Activated naive CD8-positive, alpha-beta T cell treated with anti-CD3 and anti-CD28 coated beads, Interleukin-2, amount 50 U/mL, for 16 hours (primary cell): ENCODE results near the gene CMKLR1.

Experiments used
- DNase-seq: peaks from one replicate; pipeline ENCODE4 v3.0.0-alpha.2; 2020; ENCODE audit warnings: low read depth, low spot score

The CMKLR1 gene

GRCh38 chr12:108363165-108363564 is 24.1 kb upstream of the CMKLR1 start:
- DNase-seq: no peak

- DNase-seq: no peak
These were observed 22.5 kb upstream of the CMKLR1 start for GRCh38 chr12:108361606-108362005.

GRCh38 chr12:108360487-108360886 is 21.4 kb upstream of the CMKLR1 start:
- DNase-seq: no peak

- no peak for DNase-seq
These were observed 20.9 kb upstream of the CMKLR1 start for GRCh38 chr12:108360057-108360456.

- DNase-seq: no peak
These were observed 19.5 kb upstream of the CMKLR1 start for GRCh38 chr12:108358580-108358965.

GRCh38 chr12:108357834-108358579 is 18.9 kb upstream of the CMKLR1 start:
- DNase-seq: no peak

- DNase-seq: no peak
These were observed 18.0 kb upstream of the CMKLR1 start for GRCh38 chr12:108356835-108357806.

GRCh38 chr12:108355069-108355468 is 16.0 kb upstream of the CMKLR1 start:
- DNase-seq: no peak

GRCh38 chr12:108352591-108352990 is 13.5 kb upstream of the CMKLR1 start:
- DNase-seq: no peak

- DNase-seq: no peak
These were observed 11.4 kb upstream of the CMKLR1 start for GRCh38 chr12:108350511-108350910.

- DNase-seq: no peak
These were observed 10.2 kb upstream of the CMKLR1 start for GRCh38 chr12:108349278-108349688.

- no peak for DNase-seq
These were observed 9.7 kb upstream of the CMKLR1 start for GRCh38 chr12:108348842-108349241.

GRCh38 chr12:108346727-108347710 is 7.9 kb upstream of the CMKLR1 start:
- no peak for DNase-seq

- DNase-seq: no peak
These were observed 6.9 kb upstream of the CMKLR1 start for GRCh38 chr12:108345716-108346633.

GRCh38 chr12:108342985-108343384 is 3.9 kb upstream of the CMKLR1 start:
- no peak for DNase-seq

GRCh38 chr12:108341854-108342847 is 3.0 kb upstream of the CMKLR1 start:
- DNase-seq: no peak

- no peak for DNase-seq
These were observed 2.2 kb upstream of the CMKLR1 start for GRCh38 chr12:108341356-108341755.

GRCh38 chr12:108340037-108340436 is 926 bp upstream of the CMKLR1 start:
- DNase-seq: no peak
